MCF 10A (cell line): ENCODE data around the gene SAMD4A. TPM values are rescaled to one million over a fixed set of nuclear protein-coding genes. Genes with fewer than 3 reads are reported as not detected.

Experiments
- BruUV-seq: library from RNA; stranded (reverse); fragments of 400-500 nt; replicated peaks from 2 replicates; lab custom pipeline; 2021; lab: Mats Ljungman, UMichigan
- CTCF ChIA-PET: fragments of 300-600 bp; sonication (Branson Sonifier 250); formaldehyde crosslinking; extraction: SDS; loops from one replicate; lab custom pipeline; 2021; ENCODE audit warnings: antibody characterized with exemption, inconsistent platforms; lab: Yijun Ruan, JAX
- POLR2A ChIA-PET: fragments of 300-600, 350-650 bp; sonication (Branson Sonifier 250); formaldehyde crosslinking; extraction: SDS; loops from one replicate; lab custom pipeline; 2020; ENCODE audit warnings: antibody characterized with exemption, inconsistent platforms; lab: Yijun Ruan, JAX
- DNase-seq: peaks from one replicate; pipeline ENCODE4 v3.0.0-alpha.2; 2018; ENCODE audit not compliant: unreplicated experiment
- H3K27ac Mint-ChIP-seq: one replicate; pipeline ENCODE4 v1.8.0; 2022; ENCODE audit warnings: mild to moderate bottlenecking, low read depth, mixed read lengths; ENCODE audit not compliant: unreplicated experiment
- H3K27me3 Mint-ChIP-seq: one replicate; pipeline ENCODE4 v1.8.0; 2022; ENCODE audit warnings: mixed read lengths; ENCODE audit not compliant: insufficient read depth, unreplicated experiment
- H3K36me3 Mint-ChIP-seq: one replicate; pipeline ENCODE4 v1.8.0; 2022; ENCODE audit warnings: mild to moderate bottlenecking, moderate library complexity, mixed read lengths; ENCODE audit not compliant: insufficient read depth, unreplicated experiment
- H3K4me1 Mint-ChIP-seq: one replicate; pipeline ENCODE4 v1.8.0; 2022; ENCODE audit warnings: mixed read lengths; ENCODE audit not compliant: insufficient read depth, unreplicated experiment
- H3K4me3 Mint-ChIP-seq: one replicate; pipeline ENCODE4 v1.8.0; 2022; ENCODE audit warnings: mild to moderate bottlenecking, moderate library complexity, mixed read lengths; ENCODE audit not compliant: unreplicated experiment
- H3K9me3 Mint-ChIP-seq: one replicate; pipeline ENCODE4 v1.8.0; 2022; ENCODE audit warnings: mixed read lengths; ENCODE audit not compliant: unreplicated experiment
- CTCF ChIP-seq: fragments of 200-600 bp; IDR thresholded peaks from one replicate; pipeline ENCODE4 v1.8.0; 2022; ENCODE audit warnings: antibody characterized with exemption, mild to moderate bottlenecking; ENCODE audit not compliant: unreplicated experiment
- intact Hi-C: fragments of 100-400 bp; cut with micrococcal nuclease; formaldehyde crosslinking; loops from 2 replicates; pipeline ENCODE4 v1.14.1; 2022
- total RNA-seq: library from RNA; stranded (reverse); gene quantifications from 2 replicates; pipeline ENCODE4 v1.2.3, GENCODE V29; 2022

Gene SAMD4A
- total RNA-seq, 1 experiment from 2014 or later, result 63.5 TPM

GRCh38 chr14:54652605-54653052, 85.7 kb downstream of the SAMD4A start:
- peaks cover 40% of the 10 kb centered on the region for H3K4me1 Mint-ChIP-seq
- peak overlapping the region; percentile 80 for H3K27ac Mint-ChIP-seq
- no peaks in the 10 kb centered on the region for H3K36me3 Mint-ChIP-seq
- DNase-seq, result peak; percentile 40
- POLR2A ChIA-PET, result interaction anchor here (0.7 to 3.4 kb wide), 19 partner anchors 8 to 284 kb away, joined by 3 to 22 read pairs (median 5); partner anchors contain the start of gene SAMD4A
- no peaks in the 10 kb centered on the region for H3K27me3 Mint-ChIP-seq
- H3K4me3 Mint-ChIP-seq, result peak overlapping the region; percentile 63
- no peak for TF ChIP-seq CTCF
- CTCF ChIA-PET, result interaction anchor here (0.7 to 2.1 kb wide), 3 partner anchors 38 to 157 kb away, joined by 3 to 10 read pairs (median 7); no protein-coding TSS in a partner anchor
- no peaks in the 10 kb centered on the region for H3K9me3 Mint-ChIP-seq
- BruUV-seq, result TSS peak; percentile 71
- intact Hi-C loops, result loop anchor here (1.0 to 5.0 kb wide), 2 partner anchors 39 to 85 kb away; partner anchors contain the start of gene SAMD4A

- H3K9me3 Mint-ChIP-seq, result no peaks in the 10 kb centered on the region
- intact Hi-C loops, result loop anchor here (5.0 kb wide), 1 partner anchor 87 kb away; the partner anchor contains the start of gene SAMD4A
- peak overlapping the region; percentile 80 for H3K27ac Mint-ChIP-seq
- no TSS peak for BruUV-seq
- no peak for TF ChIP-seq CTCF
- no peaks in the 10 kb centered on the region for H3K27me3 Mint-ChIP-seq
- ChIA-PET POLR2A (interaction anchor here (0.6 to 3.4 kb wide), 7 partner anchors 9 to 88 kb away, joined by 3 to 22 read pairs (median 3); no protein-coding TSS in a partner anchor), CTCF (interaction anchor here (1.0 to 2.1 kb wide), 4 partner anchors 32 to 90 kb away, joined by 3 to 10 read pairs (median 4); no protein-coding TSS in a partner anchor)
- no peaks in the 10 kb centered on the region for H3K36me3 Mint-ChIP-seq
- H3K4me1 Mint-ChIP-seq, result peaks cover 46% of the 10 kb centered on the region
- no peak overlapping the region for H3K4me3 Mint-ChIP-seq
- no peak for DNase-seq
Observed at GRCh38 chr14:54653712-54654469, 87.0 kb downstream of the SAMD4A start.

GRCh38 chr14:54654605-54655004, 87.7 kb downstream of the SAMD4A start:
- no TSS peak for BruUV-seq
- ChIA-PET CTCF (interaction anchor here (0.6 to 1.1 kb wide), 4 partner anchors 11 to 90 kb away, joined by 3 to 5 read pairs (median 4); no protein-coding TSS in a partner anchor), POLR2A (interaction anchor here (0.6 to 3.4 kb wide), 7 partner anchors 8 to 89 kb away, joined by 3 to 22 read pairs (median 3); no protein-coding TSS in a partner anchor)
- TF ChIP-seq CTCF, result no peak
- DNase-seq, result no peak
- no peaks in the 10 kb centered on the region for H3K9me3 Mint-ChIP-seq
- H3K4me3 Mint-ChIP-seq, result no peak overlapping the region
- H3K36me3 Mint-ChIP-seq, result no peaks in the 10 kb centered on the region
- H3K27ac Mint-ChIP-seq, result peak overlapping the region; percentile 80
- peaks cover 53% of the 10 kb centered on the region for H3K4me1 Mint-ChIP-seq
- intact Hi-C loops, result loop anchor here (5.0 kb wide), 1 partner anchor 87 kb away; the partner anchor contains the start of gene SAMD4A
- H3K27me3 Mint-ChIP-seq, result no peaks in the 10 kb centered on the region

GRCh38 chr14:54658836-54659235, 91.9 kb downstream of the SAMD4A start:
- POLR2A ChIA-PET, result interaction anchor here (3.4 kb wide), 1 partner anchor 11 kb away, joined by 17 read pairs; no protein-coding TSS in a partner anchor
- Mint-ChIP-seq H3K4me3 (no peak overlapping the region), H3K9me3 (no peaks in the 10 kb centered on the region), H3K4me1 (peaks cover 26% of the 10 kb centered on the region), H3K27ac (no peak overlapping the region), H3K27me3 (no peaks in the 10 kb centered on the region), H3K36me3 (peaks cover 4% of the 10 kb centered on the region)
- no peak for DNase-seq
- CTCF ChIA-PET, result interaction anchor here (0.7 kb wide), 1 partner anchor 94 kb away, joined by 3 read pairs; no protein-coding TSS in a partner anchor
- no TSS peak for BruUV-seq
- intact Hi-C loops, result no loop called here
- no peak for TF ChIP-seq CTCF
